Gastrocnemius medialis (tissue), 4 donors: ENCODE results near the gene TRAM2. TPM values are rescaled to one million over a fixed set of nuclear protein-coding genes. Genes with fewer than 3 reads are reported as not detected.

Experiments used
- ATAC-seq, 2 donors: fragments of 150-250 bp; one replicate each; pipeline ENCODE4 v1.9.1; 2016
- DNase-seq, 2 donors: peaks; one replicate each; pipeline ENCODE4 v3.0.0-alpha.2; 2019
- H3K27ac ChIP-seq, 4 donors: fragments of 200-600 bp; sonication (generic); 1 replicate in 1 of 4; 2 replicates in 3 of 4; pipeline ENCODE4 v1.5.1; 2016 to 2018; ENCODE audit warnings: mild to moderate bottlenecking in 2 of 4, moderate library complexity in 1 of 4
- H3K27me3 ChIP-seq, 3 donors: fragments of 200-600 bp; sonication (generic) in 2 of 3; 1 replicate in 1 of 3; 2 replicates in 2 of 3; pipeline versions ENCODE4 v1.5.1 to v1.6.0; 2016 to 2019; ENCODE audit warnings: mild to moderate bottlenecking in 1 of 3, moderate library complexity in 1 of 3
- H3K36me3 ChIP-seq, 2 donors: fragments of 200-600 bp; sonication (generic) in 1 of 2; one replicate each; pipeline ENCODE4 v1.5.1; 2017 to 2018
- H3K4me1 ChIP-seq, 2 donors: fragments of 200-600 bp; sonication (generic) in 1 of 2; one replicate each; pipeline ENCODE4 v1.5.1; 2016 to 2017; ENCODE audit warnings: mild to moderate bottlenecking in 2 of 2
- H3K4me3 ChIP-seq, 4 donors: fragments of 200-600 bp; sonication (generic) in 3 of 4; 1 replicate in 1 of 4; 2 replicates in 3 of 4; pipeline ENCODE4 v1.5.1; 2016 to 2019; ENCODE audit warnings: mild to moderate bottlenecking in 2 of 4
- H3K9me3 ChIP-seq, 3 donors: fragments of 200-600 bp; sonication (generic) in 2 of 3; 1 replicate in 1 of 3; 2 replicates in 2 of 3; pipeline ENCODE4 v1.5.1; 2016 to 2019
- POLR2A ChIP-seq, 2 donors: fragments of 450-650 bp; IDR thresholded peaks; one replicate each; pipeline ENCODE4 v1.6.1; 2017; ENCODE audit warnings: antibody characterized with exemption in 2 of 2, mild to moderate bottlenecking in 2 of 2, moderate library complexity in 2 of 2
- in situ Hi-C, 4 donors: fragments of 200-750 bp; cut with MboI; loops; one replicate each; pipeline versions ENCODE4 v1.15.0 to v1.8.0; 2017; ENCODE audit warnings: low sequenced_read_pairs in 4 of 4
- intact Hi-C: fragments of 100-400 bp; cut with DNase I; formaldehyde crosslinking; loops from one replicate; pipeline ENCODE4 v1.15.1; 2023; ENCODE audit warnings: low total_unique reads
- total RNA-seq, 4 donors: library from RNA; depleted of rRNA; stranded (reverse); fragments of >200 nt; gene quantifications; one replicate each; pipeline versions ENCODE4 v1.1.0 to v1.2.3, GENCODE V29; 2016
- TF ChIP-seq, protein P1 (sequence below), 5 experiments: fragments of 450-650 bp in 3 of 5; fragments of 200-600 bp in 2 of 5; sonication (generic) in 2 of 5; IDR thresholded peaks in 4 of 5; conservative IDR thresholded peaks in 1 of 5; 1 replicate in 4 of 5; 2 replicates in 1 of 5; pipeline ENCODE4 v1.5.1; 2016 to 2019; ENCODE audit warnings: antibody characterized with exemption in 5 of 5, mild to moderate bottlenecking in 3 of 5, moderate library complexity in 3 of 5

Gene TRAM2
- total RNA-seq, 4 donors from 2014 or later: 2.4 to 4.5 (median 3.6) TPM

DNA sequence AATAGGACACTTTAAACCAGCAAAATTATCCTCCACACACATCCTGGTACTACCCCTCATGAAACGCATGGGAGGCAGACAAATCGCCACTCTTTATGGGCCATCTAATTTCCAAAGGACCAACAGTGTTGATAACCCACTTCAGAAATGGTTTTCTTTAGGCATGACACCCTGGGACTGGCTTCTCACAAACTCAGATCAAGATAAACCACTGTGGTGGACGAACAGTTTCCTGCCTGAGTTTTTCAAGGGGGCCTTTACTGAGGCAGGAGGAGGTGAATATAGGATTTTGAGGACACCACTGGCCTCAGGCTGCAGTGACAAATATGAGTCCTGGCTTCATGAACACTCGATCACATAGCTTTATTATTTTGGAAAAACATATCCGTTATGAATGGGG is 26.0 kb downstream of the TRAM2 start:
- Histone ChIP-seq H3K27ac (no peak overlapping the region), H3K27me3 (no peaks in the 10 kb centered on the region), H3K4me3 (no peak overlapping the region), H3K36me3 (no peaks in the 10 kb centered on the region), H3K4me1 (peaks cover 15 to 40% of the 10 kb centered on the region in 2 donors), H3K9me3 (no peaks in the 10 kb centered on the region)
- ATAC-seq: no peak
- no peak for DNase-seq
- intact Hi-C loops (no loop called here), in situ Hi-C loops (no loop called here)
- TF ChIP-seq POLR2A (IDR thresholded peaks at IDR 0.05): no peak
- TF ChIP-seq, protein P1, sequence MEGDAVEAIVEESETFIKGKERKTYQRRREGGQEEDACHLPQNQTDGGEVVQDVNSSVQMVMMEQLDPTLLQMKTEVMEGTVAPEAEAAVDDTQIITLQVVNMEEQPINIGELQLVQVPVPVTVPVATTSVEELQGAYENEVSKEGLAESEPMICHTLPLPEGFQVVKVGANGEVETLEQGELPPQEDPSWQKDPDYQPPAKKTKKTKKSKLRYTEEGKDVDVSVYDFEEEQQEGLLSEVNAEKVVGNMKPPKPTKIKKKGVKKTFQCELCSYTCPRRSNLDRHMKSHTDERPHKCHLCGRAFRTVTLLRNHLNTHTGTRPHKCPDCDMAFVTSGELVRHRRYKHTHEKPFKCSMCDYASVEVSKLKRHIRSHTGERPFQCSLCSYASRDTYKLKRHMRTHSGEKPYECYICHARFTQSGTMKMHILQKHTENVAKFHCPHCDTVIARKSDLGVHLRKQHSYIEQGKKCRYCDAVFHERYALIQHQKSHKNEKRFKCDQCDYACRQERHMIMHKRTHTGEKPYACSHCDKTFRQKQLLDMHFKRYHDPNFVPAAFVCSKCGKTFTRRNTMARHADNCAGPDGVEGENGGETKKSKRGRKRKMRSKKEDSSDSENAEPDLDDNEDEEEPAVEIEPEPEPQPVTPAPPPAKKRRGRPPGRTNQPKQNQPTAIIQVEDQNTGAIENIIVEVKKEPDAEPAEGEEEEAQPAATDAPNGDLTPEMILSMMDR (IDR thresholded peaks at IDR 0.05 in 4 of 5, conservative IDR thresholded peaks at IDR 0.05 in 1 of 5): no peak

DNA sequence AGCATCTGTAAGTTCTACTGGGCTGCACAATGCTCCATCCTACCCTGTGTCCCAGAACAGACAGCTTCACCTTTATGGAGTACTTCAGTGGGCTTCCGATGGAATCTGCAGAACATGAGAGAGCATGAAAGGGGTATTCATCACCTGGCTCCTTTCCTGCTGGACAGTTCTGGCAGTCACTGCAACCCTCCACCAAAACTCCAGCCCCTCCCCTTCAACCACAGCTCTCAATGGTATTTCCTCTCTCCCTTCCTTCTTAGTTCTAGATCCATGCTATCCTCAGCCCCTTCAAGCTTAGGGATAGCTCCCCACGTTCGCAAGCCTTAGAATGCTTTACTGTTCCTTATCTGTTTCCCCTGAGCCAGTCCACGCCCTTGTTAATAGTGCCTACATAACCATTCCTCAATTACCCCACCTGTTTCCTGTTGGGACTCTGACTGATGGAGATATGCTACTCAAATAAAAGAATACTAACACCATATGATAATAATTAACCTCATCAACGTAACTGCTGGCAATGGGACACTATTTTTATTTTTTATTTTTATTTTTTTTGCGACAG is 26.8 kb downstream of the TRAM2 start:
- DNase-seq (no peak), ATAC-seq (no peak)
- no peak overlapping the region for H3K4me3 ChIP-seq
- H3K36me3 ChIP-seq: no peaks in the 10 kb centered on the region
- H3K9me3 ChIP-seq: no peaks in the 10 kb centered on the region
- peaks cover 15 to 40% of the 10 kb centered on the region in 2 donors for H3K4me1 ChIP-seq
- in situ Hi-C loops (no loop called here), intact Hi-C loops (no loop called here)
- no peak overlapping the region for H3K27ac ChIP-seq
- no peaks in the 10 kb centered on the region for H3K27me3 ChIP-seq
- TF ChIP-seq, protein P1 (IDR thresholded peaks at IDR 0.05 in 4 of 5, conservative IDR thresholded peaks at IDR 0.05 in 1 of 5): no peak
- no peak for TF ChIP-seq POLR2A (IDR thresholded peaks at IDR 0.05)

DNA sequence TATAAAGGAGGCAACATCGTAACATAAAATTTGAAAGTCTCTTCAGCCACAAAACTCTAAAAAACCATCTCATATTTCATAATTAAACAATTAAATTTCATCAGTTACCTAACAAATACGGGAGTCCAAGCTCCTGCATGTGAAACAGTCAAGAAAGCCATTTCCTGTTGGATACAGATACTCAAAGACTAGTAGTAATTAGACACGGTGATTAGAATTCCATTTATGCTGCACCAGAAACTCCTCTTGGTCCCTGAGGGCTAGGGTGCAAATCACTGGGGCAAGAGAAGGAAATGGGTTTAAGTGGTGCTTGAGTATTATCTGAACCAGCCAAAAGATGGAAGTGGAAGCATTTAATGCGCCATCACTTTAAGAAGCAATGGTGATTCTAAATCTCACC is 27.4 kb downstream of the TRAM2 start:
- no peak for ATAC-seq
- DNase-seq: no peak
- Histone ChIP-seq H3K27me3 (no peaks in the 10 kb centered on the region), H3K4me3 (no peak overlapping the region), H3K9me3 (no peaks in the 10 kb centered on the region), H3K27ac (no peak overlapping the region), H3K4me1 (peaks cover 20 to 40% of the 10 kb centered on the region in 2 donors), H3K36me3 (no peaks in the 10 kb centered on the region)
- intact Hi-C loops: no loop called here
- TF ChIP-seq POLR2A (IDR thresholded peaks at IDR 0.05): no peak
- TF ChIP-seq, protein P1 (IDR thresholded peaks at IDR 0.05 in 4 of 5, conservative IDR thresholded peaks at IDR 0.05 in 1 of 5): no peak
- in situ Hi-C loops: no loop called here

DNA sequence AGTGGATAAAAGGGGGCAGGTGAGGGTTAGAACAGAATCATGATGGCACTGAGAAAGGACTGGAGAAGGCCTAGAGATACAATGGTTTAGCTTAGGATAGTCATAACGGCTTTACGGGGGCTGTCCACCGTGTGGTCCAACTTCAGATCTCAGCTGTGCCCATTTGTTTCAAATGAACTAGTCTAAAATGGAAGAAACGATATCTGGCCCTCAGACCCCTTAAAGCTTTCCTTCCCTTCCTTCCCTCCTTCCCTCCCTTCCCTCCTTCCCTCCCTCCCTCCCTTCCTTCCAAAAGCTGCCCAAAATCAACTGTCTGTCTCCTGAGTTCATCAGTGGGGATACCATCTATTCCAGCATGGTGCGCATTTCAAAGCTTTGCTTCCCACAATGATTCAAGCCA is 27.9 kb downstream of the TRAM2 start:
- intact Hi-C loops: no loop called here
- no peak for DNase-seq
- ATAC-seq: no peak
- TF ChIP-seq POLR2A (IDR thresholded peaks at IDR 0.05): no peak
- TF ChIP-seq, protein P1 (IDR thresholded peaks at IDR 0.05 in 4 of 5, conservative IDR thresholded peaks at IDR 0.05 in 1 of 5): no peak
- in situ Hi-C loops: no loop called here
- H3K27ac ChIP-seq: no peak overlapping the region
- peaks cover 23 to 42% of the 10 kb centered on the region in 2 donors for H3K4me1 ChIP-seq
- no peaks in the 10 kb centered on the region for H3K9me3 ChIP-seq
- no peaks in the 10 kb centered on the region for H3K36me3 ChIP-seq
- no peak overlapping the region for H3K4me3 ChIP-seq
- H3K27me3 ChIP-seq: no peaks in the 10 kb centered on the region

DNA sequence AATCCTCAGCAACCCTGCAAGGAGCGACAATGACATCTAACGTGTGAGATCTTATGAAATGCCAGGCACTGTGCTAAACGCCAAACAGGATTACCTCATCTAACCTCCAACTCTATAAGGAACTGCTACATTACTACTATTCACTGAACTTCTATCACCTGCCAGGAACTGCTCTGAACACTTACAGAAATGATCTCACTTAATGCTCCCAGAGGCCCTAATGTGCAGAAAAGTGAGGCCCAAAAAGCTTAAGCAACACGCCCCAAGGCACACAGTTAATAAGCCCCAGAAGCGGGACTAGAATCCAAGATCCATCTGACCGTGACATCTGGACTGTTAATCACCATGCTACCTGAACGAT is 28.5 kb downstream of the TRAM2 start:
- Histone ChIP-seq H3K4me3 (no peak overlapping the region), H3K9me3 (no peaks in the 10 kb centered on the region), H3K4me1 (peaks cover 30 to 47% of the 10 kb centered on the region in 2 donors), H3K27ac (no peak overlapping the region), H3K27me3 (no peaks in the 10 kb centered on the region), H3K36me3 (no peaks in the 10 kb centered on the region)
- in situ Hi-C loops: no loop called here
- intact Hi-C loops: no loop called here
- no peak for DNase-seq
- ATAC-seq: no peak
- TF ChIP-seq POLR2A (IDR thresholded peaks at IDR 0.05): no peak
- TF ChIP-seq, protein P1 (IDR thresholded peaks at IDR 0.05 in 4 of 5, conservative IDR thresholded peaks at IDR 0.05 in 1 of 5): no peak
